GM12878 (cell line): ENCODE measurements around the gene NKRF. TPM values are rescaled to one million over a fixed set of nuclear protein-coding genes. Genes with fewer than 3 reads are reported as not detected.

Experiments used
- ATAC-seq: fragments of 200-7000 bp; cut with Tn5 transposase; 3 replicates; pipeline ENCODE4 v1.9.1; 2020; ENCODE audit warnings: mild to moderate bottlenecking, moderate library complexity
- BruUV-seq: library from RNA; stranded (reverse); fragments of 400-500 nt; replicated peaks from 2 replicates; lab custom pipeline; 2021; lab: Mats Ljungman, UMichigan
- CTCF ChIA-PET: fragments of 300-600 bp; sonication (Branson Sonifier 250); formaldehyde crosslinking; extraction: SDS; loops from one replicate; lab custom pipeline; 2021; ENCODE audit warnings: inconsistent platforms; lab: Yijun Ruan, JAX
- POLR2A ChIA-PET: fragments of 350-600 bp; formaldehyde crosslinking; extraction: SDS; loops from one replicate; lab custom pipeline; 2021; ENCODE audit warnings: inconsistent platforms; lab: Charles Lee
- RAD21 ChIA-PET: fragments of 300-600 bp; sonication (Branson Sonifier 250); formaldehyde crosslinking; loops from one replicate; lab custom pipeline; 2023; ENCODE audit warnings: antibody characterized with exemption; ENCODE audit not compliant: unreplicated experiment; lab: Charles Lee
- SMC1A ChIA-PET: fragments of 300-600 bp; sonication (Branson Sonifier 250); formaldehyde crosslinking; loops from one replicate; lab custom pipeline; 2023; ENCODE audit not compliant: unreplicated experiment, uncharacterized antibody; lab: Charles Lee
- DNase-seq: peaks from one replicate; pipeline ENCODE4 v3.0.0-alpha.2; 2011; ENCODE audit warnings: low read depth, low spot score
- FAIRE-seq: peaks from 3 replicates; lab custom pipeline; 2011; peaks lifted over from hg19 to GRCh38; lab: Jason Lieb, UNC
- H2AFZ ChIP-seq: 2 replicates; pipeline ENCODE4 v1.6.0; 2011; ENCODE audit warnings: low read depth, low read length, control low read depth; ENCODE audit not compliant: control insufficient read depth
- H3K27ac ChIP-seq: 2 replicates; pipeline ENCODE4 v1.5.1; 2011; ENCODE audit warnings: control low read depth; ENCODE audit not compliant: control insufficient read depth, insufficient read depth
- H3K27me3 ChIP-seq, 2 experiments: replicated peaks in 1 of 2; 2 replicates each; pipeline versions ENCODE4 v1.6.0 to v1.6.1; 2011; ENCODE audit warnings: low read length in 1 of 2; ENCODE audit not compliant: control insufficient read depth in 2 of 2, insufficient read depth in 2 of 2
- H3K36me3 ChIP-seq, 2 experiments: 2 replicates each; pipeline ENCODE4 v1.5.1; 2011; ENCODE audit warnings: low read length in 1 of 2; ENCODE audit not compliant: control insufficient read depth in 2 of 2, insufficient read depth in 2 of 2
- H3K4me1 ChIP-seq: 2 replicates; pipeline ENCODE4 v1.6.1; 2011; ENCODE audit warnings: mild to moderate bottlenecking, low read length, moderate library complexity, mixed read lengths; ENCODE audit not compliant: control insufficient read depth, insufficient read depth
- H3K4me2 ChIP-seq: 2 replicates; pipeline ENCODE4 v1.6.0; 2011; ENCODE audit warnings: control low read depth; ENCODE audit not compliant: control insufficient read depth, insufficient read depth
- H3K4me3 ChIP-seq: fragments of 200-600 bp; sonication (generic); 2 replicates; pipeline ENCODE4 v1.5.1; 2016
- H3K79me2 ChIP-seq: 2 replicates; pipeline ENCODE4 v1.6.0; 2011; ENCODE audit warnings: low read length; ENCODE audit not compliant: control insufficient read depth, insufficient read depth
- H3K9ac ChIP-seq: 2 replicates; pipeline ENCODE4 v1.8.0; 2011; ENCODE audit warnings: low read length, control low read depth, mixed read lengths; ENCODE audit not compliant: control insufficient read depth, insufficient read depth
- H3K9me3 ChIP-seq: replicated peaks from 3 replicates; pipeline ENCODE4 v1.5.1; 2011; ENCODE audit warnings: mild to moderate bottlenecking, low read length; ENCODE audit not compliant: control insufficient read depth, insufficient read depth
- H4K20me1 ChIP-seq: 2 replicates; pipeline ENCODE4 v1.6.0; 2011; ENCODE audit not compliant: control insufficient read depth, insufficient read depth
- BHLHE40 ChIP-seq, 2 experiments: fragments of 450-650 bp in 1 of 2; IDR thresholded peaks; 2 replicates each; pipeline ENCODE4 v1.6.1; 2011 to 2017; ENCODE audit warnings: low read depth in 2 of 2, borderline replicate concordance in 1 of 2, improper control_type of control experiment in 1 of 2, low read length in 1 of 2, mild to moderate bottlenecking in 1 of 2
- EP300 ChIP-seq, 2 experiments: fragments of 150-350 bp in 1 of 2; IDR thresholded peaks; 2 replicates each; pipeline ENCODE4 v1.6.1; 2011 to 2012; ENCODE audit warnings: low read depth in 2 of 2, low read length in 2 of 2, borderline replicate concordance in 1 of 2, improper control_type of control experiment in 1 of 2, inconsistent platforms in 1 of 2; ENCODE audit not compliant: control insufficient read depth in 1 of 2
- EZH2 ChIP-seq: IDR thresholded peaks from 2 replicates; pipeline ENCODE4 v1.6.1; 2012; ENCODE audit warnings: low read depth, mild to moderate bottlenecking, control low read depth, inconsistent platforms, low read length, borderline replicate concordance; ENCODE audit not compliant: control insufficient read depth
- GABPA ChIP-seq: IDR thresholded peaks from 2 replicates; pipeline ENCODE4 v1.6.1; 2014; ENCODE audit warnings: antibody characterized with exemption, low read depth, mild to moderate bottlenecking, inconsistent platforms
- GATAD2B ChIP-seq: fragments of 450-650 bp; conservative IDR thresholded peaks from 2 replicates; pipeline ENCODE4 v1.6.1; 2017; ENCODE audit warnings: low read depth, mild to moderate bottlenecking, moderate library complexity
- IKZF2 ChIP-seq, 2 experiments: fragments of 450-650 bp; IDR thresholded peaks; 2 replicates each; pipeline ENCODE4 v1.6.1; 2017; ENCODE audit warnings: mild to moderate bottlenecking in 2 of 2, moderate library complexity in 2 of 2
- IRF4 ChIP-seq: IDR thresholded peaks from 2 replicates; pipeline ENCODE4 v1.6.1; 2011; ENCODE audit warnings: low read depth, low read length
- MEF2A ChIP-seq: IDR thresholded peaks from 2 replicates; pipeline ENCODE4 v1.6.1; 2011; ENCODE audit warnings: low read depth, mild to moderate bottlenecking, low read length, moderate library complexity; ENCODE audit not compliant: insufficient read depth
- MEF2B ChIP-seq: fragments of 450-650 bp; IDR thresholded peaks from 2 replicates; pipeline ENCODE4 v1.6.1; 2018; ENCODE audit warnings: mild to moderate bottlenecking, moderate library complexity; ENCODE audit not compliant: partially characterized antibody, poor library complexity, severe bottlenecking
- MTA2 ChIP-seq: fragments of 450-650 bp; IDR thresholded peaks from 2 replicates; pipeline ENCODE4 v1.6.1; 2016; ENCODE audit warnings: low read depth, mild to moderate bottlenecking, moderate library complexity
- RCOR1 ChIP-seq: conservative IDR thresholded peaks from 2 replicates; pipeline ENCODE4 v1.6.1; 2012; ENCODE audit warnings: low read depth, low read length, improper control_type of control experiment
- RUNX3 ChIP-seq: IDR thresholded peaks from 2 replicates; pipeline ENCODE4 v1.6.1; 2012; ENCODE audit warnings: low read length, inconsistent platforms
- SPI1 ChIP-seq: IDR thresholded peaks from 2 replicates; pipeline ENCODE4 v1.6.1; 2011; ENCODE audit warnings: low read depth, mild to moderate bottlenecking, low read length, moderate library complexity, borderline replicate concordance; ENCODE audit not compliant: insufficient read depth
- WRNIP1 ChIP-seq: IDR thresholded peaks from 2 replicates; pipeline ENCODE4 v1.6.1; 2011; ENCODE audit warnings: low read depth, low read length, improper control_type of control experiment, borderline replicate concordance
- ZNF207 ChIP-seq: fragments of 450-650 bp; IDR thresholded peaks from 2 replicates; pipeline ENCODE4 v1.6.1; 2014; ENCODE audit warnings: antibody characterized with exemption, mild to moderate bottlenecking, borderline replicate concordance
- WGBS: methylation state at CpG from one replicate; pipeline ENCODE4 v1.1.6; 2016; ENCODE audit warnings: low lambda C conversion rate; ENCODE audit not compliant: insufficient replicate concordance, insufficient coverage; ENCODE audit errors: missing lambda C conversion rate; 5-methylcytosine and 5-hydroxymethylcytosine counted together
- in situ Hi-C: fragments of 300-500 bp; cut with MboI; formaldehyde crosslinking; loops from 9 replicates; pipeline ENCODE4 v1.14.3; 2018; ENCODE audit warnings: mixed read lengths
- intact Hi-C: fragments of 100-400 bp; cut with micrococcal nuclease; formaldehyde crosslinking; loops from one replicate; pipeline ENCODE4 v1.14.2; 2022; ENCODE audit not compliant: unreplicated experiment
- polyA plus RNA-seq, 11 experiments: library from polyadenylated mRNA; depleted of rRNA in 4 of 11; unstranded in 6 of 11; stranded (reverse) in 5 of 11; fragments of >200 nt; fragmentation: Nextera tagmentation in 4 of 11; fragmentation: Illumina TruSeq in 1 of 11; extraction: Ambion mirVana in 4 of 11; extraction: Trizol in 1 of 11; gene quantifications; 1 replicate in 1 of 11; 2 replicates in 10 of 11; pipeline versions ENCODE4 v1.2.1 to v1.2.3, GENCODE V29; 2011 to 2016; ENCODE audit warnings: inconsistent platforms in 2 of 11, missing spikeins in 2 of 11, low read depth in 1 of 11
- total RNA-seq, 4 experiments: library from RNA; depleted of rRNA in 3 of 4; stranded (reverse); fragments of >200 nt in 3 of 4; fragmentation: Illumina TruSeq in 1 of 4; extraction: Trizol in 1 of 4; gene quantifications; 2 replicates each; pipeline versions ENCODE4 v1.2.1 to v1.2.3, GENCODE V29; 2013 to 2021
- TF ChIP-seq, protein P1 (sequence below): IDR thresholded peaks from 2 replicates; pipeline ENCODE4 v1.6.1; 2012; ENCODE audit warnings: mild to moderate bottlenecking, low read depth, low read length
- TF ChIP-seq, protein P2 (sequence below): fragments of 450-650 bp; IDR thresholded peaks from 2 replicates; pipeline ENCODE4 v1.6.1; 2018; ENCODE audit warnings: borderline replicate concordance, mild to moderate bottlenecking; ENCODE audit not compliant: partially characterized antibody

NKRF gene
- total and polyA plus RNA-seq, 10 of the 15 experiments (the other 5 are each of a cell fraction or from before 2014, with no cell fraction given) = 6.2 to 21.5 (median 10.1) TPM

DNA sequence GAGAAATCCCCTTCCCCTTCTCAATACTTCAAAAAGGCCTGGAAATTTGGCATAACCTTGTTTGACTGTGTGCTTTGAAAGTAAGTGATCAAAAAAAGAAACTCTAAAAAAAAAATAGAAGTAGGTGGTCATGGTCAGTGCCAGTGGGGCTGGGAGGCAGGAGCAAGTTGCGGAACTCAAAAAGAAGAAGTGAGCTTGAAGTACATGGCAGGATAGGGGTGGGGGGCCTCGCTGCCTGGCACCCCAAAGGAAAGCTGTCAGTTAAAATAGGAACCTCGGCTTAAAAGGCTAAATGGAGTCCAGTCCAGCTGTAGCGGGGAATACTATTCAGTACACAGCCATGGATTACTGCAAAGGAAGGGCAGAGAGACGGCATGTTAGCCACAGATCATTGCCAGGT, 12.2 kb upstream of the NKRF start:
- Histone ChIP-seq H3K4me2 (peak overlapping the region; percentile 76), H3K4me3 (no peak overlapping the region)
- TF ChIP-seq ZNF207 (no peak), MEF2A (0 out of 2 replicates have a peak, but pooled peaks have one; percentile 27), IRF4 (no peak), WRNIP1 (no peak), GATAD2B (0 out of 2 replicates have a peak, but pooled peaks have one; percentile 30), EZH2 (no peak), EP300 (IDR thresholded peaks at IDR 0.05; ENCODE audit: borderline replicate concordance in 1 of 2, control insufficient read depth in 1 of 2, low read depth in 2 of 2, low read length in 2 of 2) (0 out of 4 replicates have a peak, but pooled peaks of 1 of the 2 experiments have one; percentile 38), RCOR1 (0 out of 2 replicates have a peak, but pooled peaks have one; percentile 60), BHLHE40 (IDR thresholded peaks at IDR 0.05; ENCODE audit: borderline replicate concordance in 1 of 2, low read depth in 2 of 2, low read length in 1 of 2) (0 out of 4 replicates have a peak, but pooled peaks of 1 of the 2 experiments have one; percentile 9), MTA2 (peak; percentile 53), IKZF2 (IDR thresholded peaks at IDR 0.05) (peak; percentile 47 to 63), GABPA (no peak), RUNX3 (0 out of 2 replicates have a peak, but pooled peaks have one; percentile 38), SPI1 (peak; percentile 83; the same call in 1 of the 2 replicates), MEF2B (peak; percentile 20)
- TF ChIP-seq, protein P1, sequence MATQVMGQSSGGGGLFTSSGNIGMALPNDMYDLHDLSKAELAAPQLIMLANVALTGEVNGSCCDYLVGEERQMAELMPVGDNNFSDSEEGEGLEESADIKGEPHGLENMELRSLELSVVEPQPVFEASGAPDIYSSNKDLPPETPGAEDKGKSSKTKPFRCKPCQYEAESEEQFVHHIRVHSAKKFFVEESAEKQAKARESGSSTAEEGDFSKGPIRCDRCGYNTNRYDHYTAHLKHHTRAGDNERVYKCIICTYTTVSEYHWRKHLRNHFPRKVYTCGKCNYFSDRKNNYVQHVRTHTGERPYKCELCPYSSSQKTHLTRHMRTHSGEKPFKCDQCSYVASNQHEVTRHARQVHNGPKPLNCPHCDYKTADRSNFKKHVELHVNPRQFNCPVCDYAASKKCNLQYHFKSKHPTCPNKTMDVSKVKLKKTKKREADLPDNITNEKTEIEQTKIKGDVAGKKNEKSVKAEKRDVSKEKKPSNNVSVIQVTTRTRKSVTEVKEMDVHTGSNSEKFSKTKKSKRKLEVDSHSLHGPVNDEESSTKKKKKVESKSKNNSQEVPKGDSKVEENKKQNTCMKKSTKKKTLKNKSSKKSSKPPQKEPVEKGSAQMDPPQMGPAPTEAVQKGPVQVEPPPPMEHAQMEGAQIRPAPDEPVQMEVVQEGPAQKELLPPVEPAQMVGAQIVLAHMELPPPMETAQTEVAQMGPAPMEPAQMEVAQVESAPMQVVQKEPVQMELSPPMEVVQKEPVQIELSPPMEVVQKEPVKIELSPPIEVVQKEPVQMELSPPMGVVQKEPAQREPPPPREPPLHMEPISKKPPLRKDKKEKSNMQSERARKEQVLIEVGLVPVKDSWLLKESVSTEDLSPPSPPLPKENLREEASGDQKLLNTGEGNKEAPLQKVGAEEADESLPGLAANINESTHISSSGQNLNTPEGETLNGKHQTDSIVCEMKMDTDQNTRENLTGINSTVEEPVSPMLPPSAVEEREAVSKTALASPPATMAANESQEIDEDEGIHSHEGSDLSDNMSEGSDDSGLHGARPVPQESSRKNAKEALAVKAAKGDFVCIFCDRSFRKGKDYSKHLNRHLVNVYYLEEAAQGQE = no peak
- TF ChIP-seq, protein P2, sequence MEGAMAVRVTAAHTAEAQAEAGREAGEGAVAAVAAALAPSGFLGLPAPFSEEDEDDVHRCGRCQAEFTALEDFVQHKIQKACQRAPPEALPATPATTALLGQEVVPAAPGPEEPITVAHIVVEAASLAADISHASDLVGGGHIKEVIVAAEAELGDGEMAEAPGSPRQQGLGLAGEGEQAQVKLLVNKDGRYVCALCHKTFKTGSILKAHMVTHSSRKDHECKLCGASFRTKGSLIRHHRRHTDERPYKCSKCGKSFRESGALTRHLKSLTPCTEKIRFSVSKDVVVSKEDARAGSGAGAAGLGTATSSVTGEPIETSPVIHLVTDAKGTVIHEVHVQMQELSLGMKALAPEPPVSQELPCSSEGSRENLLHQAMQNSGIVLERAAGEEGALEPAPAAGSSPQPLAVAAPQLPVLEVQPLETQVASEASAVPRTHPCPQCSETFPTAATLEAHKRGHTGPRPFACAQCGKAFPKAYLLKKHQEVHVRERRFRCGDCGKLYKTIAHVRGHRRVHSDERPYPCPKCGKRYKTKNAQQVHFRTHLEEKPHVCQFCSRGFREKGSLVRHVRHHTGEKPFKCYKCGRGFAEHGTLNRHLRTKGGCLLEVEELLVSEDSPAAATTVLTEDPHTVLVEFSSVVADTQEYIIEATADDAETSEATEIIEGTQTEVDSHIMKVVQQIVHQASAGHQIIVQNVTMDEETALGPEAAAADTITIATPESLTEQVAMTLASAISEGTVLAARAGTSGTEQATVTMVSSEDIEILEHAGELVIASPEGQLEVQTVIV = no peak

More for the DNA sequence above, 12.2 kb upstream of the NKRF start:
- H3K9ac ChIP-seq = no peak overlapping the region
- peak overlapping the region; percentile 54 for H3K27ac ChIP-seq
- ChIA-PET RAD21 (interaction anchor here (0.6 to 7.6 kb wide), 22 partner anchors 9 to 161 kb away, joined by 3 to 99 read pairs (median 13); partner anchors contain the start of genes NKRF, SEPTIN6, SOWAHD and UBE2A), POLR2A (interaction anchor here (0.6 to 2.9 kb wide), 10 partner anchors 9 to 140 kb away, joined by 3 to 12 read pairs (median 6); partner anchors contain the start of gene SOWAHD), SMC1A (interaction anchor here (0.6 to 10.6 kb wide), 21 partner anchors 9 to 137 kb away, joined by 3 to 166 read pairs (median 5); partner anchors contain the start of gene SEPTIN6), CTCF (interaction anchor here (1.2 to 7.5 kb wide), 13 partner anchors 8 to 161 kb away, joined by 3 to 163 read pairs (median 7); no protein-coding TSS in a partner anchor)
- H3K79me2 ChIP-seq = no peaks in the 10 kb centered on the region; the same call in 1 of the 2 replicates
- 13% methylated on average over 5 of the region's 5 CpGs for WGBS
- no peaks in the 10 kb centered on the region for H3K27me3 ChIP-seq
- ATAC-seq = peak; percentile 71
- no peak overlapping the region for H2AFZ ChIP-seq
- no peak for DNase-seq
- FAIRE-seq = no peak
- intact Hi-C loops (loop anchor here (1.0 to 5.0 kb wide), 4 partner anchors 20 to 102 kb away; no protein-coding TSS in a partner anchor), in situ Hi-C loops (no loop called here)
- BruUV-seq = no TSS peak
- H3K36me3 ChIP-seq = no peaks in the 10 kb centered on the region; a peak in 1 of 4 replicates
- H3K9me3 ChIP-seq = no peaks in the 10 kb centered on the region
- H4K20me1 ChIP-seq = no peaks in the 10 kb centered on the region
- H3K4me1 ChIP-seq = peaks cover 30% of the 10 kb centered on the region
